Stimulated activated CD8-positive, alpha-beta memory T cell treated with anti-CD3 and anti-CD28 coated beads, Interleukin-2, amount 100 ng/mL, for 1 hour (primary cell): ENCODE measurements around the gene APPL2.

ENCODE experiments used
- DNase-seq, 2 donors: peaks; one replicate each; pipeline ENCODE4 v3.0.0-alpha.2; 2020; ENCODE audit warnings: low read depth in 2 of 2

APPL2 gene

GRCh38 chr12:105222726-105223351 is 13.1 kb downstream of the APPL2 start:
- DNase-seq = no peak

- no peak for DNase-seq
Measured at GRCh38 chr12:105222284-105222655, 13.7 kb downstream of the APPL2 start.

DNA sequence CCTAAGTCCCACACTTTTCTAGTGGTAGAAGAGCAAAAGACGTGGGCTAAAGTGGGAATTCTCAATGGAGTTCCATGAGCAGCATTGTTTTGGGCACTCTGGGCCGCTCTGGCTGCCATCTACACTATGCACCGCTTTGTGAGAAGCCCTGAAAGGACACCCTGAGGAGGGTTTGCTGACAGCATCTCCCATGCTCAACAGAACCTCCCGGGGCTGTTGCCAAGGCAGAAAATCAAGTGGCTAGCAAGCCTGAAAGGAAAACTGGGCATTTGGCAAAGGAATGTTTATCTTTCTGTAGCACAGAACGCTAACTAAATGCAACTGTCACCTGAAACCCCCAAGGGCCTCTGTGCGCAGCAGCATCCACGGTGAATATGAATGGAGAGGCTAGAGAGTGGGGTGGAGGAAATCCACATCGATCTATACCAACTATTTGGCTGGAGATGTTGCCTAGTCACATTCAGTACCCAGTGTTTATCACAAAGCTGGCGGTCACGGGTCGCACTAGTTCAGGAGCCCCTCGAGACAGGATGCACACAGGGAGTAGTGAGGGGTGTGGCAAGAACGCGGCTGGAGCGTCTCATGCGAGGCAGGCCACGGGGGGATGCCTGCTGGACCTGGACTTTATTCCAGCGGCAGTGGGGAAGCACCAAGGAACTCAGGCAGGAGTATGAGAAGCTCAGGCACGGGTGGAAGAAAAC is 14.2 kb downstream of the APPL2 start:
- no peak for DNase-seq

- DNase-seq = no peak
Measured at GRCh38 chr12:105220929-105221290, 15.1 kb downstream of the APPL2 start.

- no peak for DNase-seq
Measured at GRCh38 chr12:105220150-105220928, 15.6 kb downstream of the APPL2 start.

GRCh38 chr12:105219261-105220028 is 16.5 kb downstream of the APPL2 start:
- no peak for DNase-seq

DNA sequence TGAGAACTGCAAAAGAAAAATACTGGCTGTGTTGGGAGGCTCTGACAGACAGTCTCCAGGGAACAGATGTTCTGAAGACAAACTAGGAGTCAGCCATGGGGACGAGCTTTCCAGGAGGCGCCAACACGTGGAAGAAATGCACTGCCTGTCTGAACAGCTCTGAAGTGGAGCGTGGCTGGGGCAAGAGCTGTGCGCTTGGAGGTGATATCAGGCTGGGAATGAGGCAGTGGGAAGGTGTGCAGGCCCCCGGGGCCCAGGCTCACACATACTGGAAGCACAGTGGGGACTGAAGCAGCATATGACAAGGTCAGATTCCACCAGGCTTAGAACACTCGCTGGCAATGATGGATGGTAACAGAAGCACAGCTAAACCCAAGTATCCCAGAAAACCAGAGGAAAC is 17.5 kb downstream of the APPL2 start:
- no peak for DNase-seq

- DNase-seq = no peak
Measured at GRCh38 chr12:105214670-105215375, 21.2 kb downstream of the APPL2 start.

- no peak for DNase-seq
Measured at GRCh38 chr12:105214148-105214547, 21.8 kb downstream of the APPL2 start.

DNA sequence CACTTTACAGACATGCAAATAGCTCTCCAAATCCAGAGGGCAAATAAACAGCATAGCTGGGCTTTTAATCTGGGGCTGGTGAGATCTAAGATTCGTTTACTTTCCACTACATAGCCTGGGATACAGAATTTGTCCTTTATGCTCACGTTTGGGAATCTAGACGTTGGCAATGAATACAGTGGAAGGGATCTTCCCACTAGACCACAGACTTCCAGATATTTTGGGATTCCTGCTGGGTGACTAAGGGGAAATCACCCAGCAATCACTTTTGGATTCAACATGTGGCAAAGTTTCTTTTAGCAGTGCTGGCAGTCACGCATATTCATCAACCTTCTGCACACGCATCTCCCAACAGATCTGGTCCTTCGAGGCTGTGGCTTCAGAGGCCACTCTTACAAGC is 23.5 kb downstream of the APPL2 start:
- DNase-seq = no peak

DNA sequence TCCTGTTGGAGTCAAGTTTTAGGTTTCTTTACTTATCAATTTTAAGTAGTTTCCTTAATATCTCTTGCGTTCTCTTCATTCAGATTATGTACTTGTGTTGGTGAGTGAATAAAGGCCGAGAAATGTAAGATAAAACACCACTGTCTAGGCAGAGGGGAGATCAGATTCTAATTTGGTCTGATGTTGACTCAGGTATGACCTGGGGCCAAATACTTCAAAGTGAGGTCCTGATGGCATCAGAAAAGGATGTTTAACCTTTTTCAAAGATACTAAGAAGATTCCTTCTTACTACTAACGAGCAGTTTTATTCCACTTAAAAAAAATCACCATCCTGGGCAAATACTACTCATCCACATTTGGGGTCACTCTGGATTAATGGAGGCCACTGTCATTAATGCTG is 26.9 kb downstream of the APPL2 start:
- DNase-seq = no peak

- no peak for DNase-seq
Measured at GRCh38 chr12:105206686-105207374, 29.1 kb downstream of the APPL2 start.

DNA sequence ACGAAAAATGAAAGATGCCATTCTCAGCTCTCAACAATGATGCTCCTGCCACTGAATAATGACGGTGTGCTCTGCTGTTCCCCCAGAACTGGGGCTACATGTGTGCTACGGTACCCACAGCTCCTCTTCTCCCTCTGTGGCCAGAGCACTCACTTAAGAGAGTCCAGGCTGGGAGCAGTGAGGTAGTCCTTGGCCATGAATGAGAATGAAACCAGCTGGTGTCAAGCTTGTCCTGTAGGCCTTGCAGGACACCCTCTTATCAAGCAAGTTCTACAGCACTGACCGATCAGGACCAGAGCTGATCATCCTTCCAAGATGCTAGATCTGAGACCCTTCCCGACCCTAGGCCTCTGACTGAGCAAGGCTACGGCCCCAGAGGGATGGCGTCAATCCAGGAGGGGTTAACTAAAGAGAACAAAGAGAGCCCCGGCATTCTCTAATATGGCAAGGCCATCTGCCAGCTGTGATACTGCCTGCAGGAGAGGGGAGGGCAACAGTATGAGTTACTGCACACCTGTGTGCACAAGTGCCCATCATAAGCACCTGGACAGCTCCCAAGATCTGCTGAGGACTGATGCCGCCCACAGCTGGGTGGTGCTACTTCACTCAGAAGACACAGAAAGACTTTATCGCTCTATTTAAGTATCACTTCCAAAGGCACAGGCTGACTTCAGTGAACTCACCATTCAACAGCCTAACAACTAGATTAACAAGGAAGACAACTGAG is 30.5 kb downstream of the APPL2 start:
- DNase-seq = no peak

- DNase-seq = no peak
Measured at GRCh38 chr12:105204916-105205315, 31.1 kb downstream of the APPL2 start.

DNA sequence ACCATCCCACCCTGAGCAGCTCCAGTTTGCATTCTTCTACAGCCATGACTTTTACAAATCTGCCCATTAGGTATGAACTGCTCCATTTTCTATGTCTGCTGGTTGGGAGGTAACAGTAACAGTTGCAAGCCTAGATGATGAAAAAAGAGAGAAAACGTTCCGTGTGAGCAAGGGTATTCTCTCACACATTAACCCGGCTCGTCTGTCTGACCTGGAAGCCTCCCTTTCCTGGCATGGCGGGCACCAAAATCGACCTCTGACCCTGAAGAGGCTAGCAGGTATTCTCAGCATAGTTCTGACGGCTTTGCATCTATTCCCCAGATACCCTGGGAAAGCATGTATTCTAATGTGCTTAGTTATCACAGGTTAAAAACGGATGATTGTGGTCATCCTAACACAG is 31.8 kb downstream of the APPL2 start:
- DNase-seq = no peak

- no peak for DNase-seq
Measured at GRCh38 chr12:105202202-105202601, 33.8 kb downstream of the APPL2 start.

DNA sequence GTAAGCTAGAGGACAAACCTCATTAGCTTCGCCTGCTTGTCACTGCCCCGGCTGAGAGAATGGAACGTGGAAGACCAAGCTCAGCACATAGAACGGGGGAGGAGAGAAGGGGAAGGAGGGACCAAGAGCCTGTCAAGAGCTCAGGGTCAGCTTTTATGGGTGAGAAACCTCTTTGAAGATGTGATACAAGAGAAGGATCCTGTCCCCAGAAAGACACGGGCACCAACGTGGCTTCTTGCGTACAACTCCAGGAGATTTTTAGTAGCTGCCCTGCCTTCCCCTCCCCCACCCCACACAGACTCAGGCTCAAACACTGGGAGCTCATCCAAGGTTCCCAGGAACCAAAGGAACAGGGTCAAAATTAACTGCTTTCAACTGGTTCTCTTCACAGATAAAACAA is 34.7 kb downstream of the APPL2 start:
- no peak for DNase-seq

DNA sequence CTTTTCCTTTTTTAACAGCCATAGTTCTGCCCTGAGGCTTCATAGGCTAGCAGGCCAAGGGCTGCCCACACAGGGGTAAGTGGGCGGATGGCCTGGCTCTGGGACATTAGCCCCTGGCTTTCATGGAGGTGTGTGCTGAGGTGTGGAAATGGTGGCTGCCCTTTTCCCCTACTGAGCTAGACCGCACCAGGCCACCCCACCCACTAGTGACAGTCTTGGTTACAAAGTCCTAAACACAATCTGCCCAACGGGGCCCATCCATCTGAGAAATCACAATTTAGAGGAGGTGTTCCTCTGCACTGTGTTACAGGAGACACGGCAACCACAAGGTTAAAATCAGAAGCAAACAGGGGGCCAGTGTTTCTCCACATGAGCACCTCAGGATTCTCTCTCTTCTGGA is 35.6 kb downstream of the APPL2 start:
- DNase-seq = no peak

- no peak for DNase-seq
Measured at GRCh38 chr12:105198961-105199360, 37.0 kb downstream of the APPL2 start.

GRCh38 chr12:105196090-105196489 is 39.9 kb downstream of the APPL2 start:
- no peak for DNase-seq
